GM12865 (cell line): ENCODE results near the gene EPHB1.

Experiments used
- DNase-seq: peaks from one replicate; pipeline ENCODE4 v3.0.0; 2010; ENCODE audit warnings: low read depth
- H3K4me3 ChIP-seq: 2 replicates; pipeline ENCODE4 v1.5.1; 2011; ENCODE audit warnings: mild to moderate bottlenecking, low read depth, low read length, control low read depth
- CTCF ChIP-seq: IDR thresholded peaks from 2 replicates; pipeline ENCODE4 v1.5.1; 2011; ENCODE audit warnings: low read length, control low read depth, low read depth, inconsistent platforms; ENCODE audit not compliant: insufficient read depth; ENCODE audit errors: missing control alignments

The EPHB1 gene

GRCh38 chr3:135135445-135135844 is 340.4 kb downstream of the EPHB1 start:
- no peak overlapping the region for H3K4me3 ChIP-seq
- no peak for TF ChIP-seq CTCF
- DNase-seq = peak; percentile 1

- no peak for TF ChIP-seq CTCF
- no peak overlapping the region for H3K4me3 ChIP-seq
- no peak for DNase-seq
Observed at GRCh38 chr3:135136361-135137100, 341.5 kb downstream of the EPHB1 start.

- DNase-seq = no peak
- H3K4me3 ChIP-seq = no peak overlapping the region
Observed at GRCh38 chr3:135137296-135137695, 342.2 kb downstream of the EPHB1 start.

GRCh38 chr3:135138776-135139175 is 343.7 kb downstream of the EPHB1 start:
- no peak for TF ChIP-seq CTCF
- DNase-seq = no peak
- H3K4me3 ChIP-seq = no peak overlapping the region

More at GRCh38 chr3:135137296-135137695, 342.2 kb downstream of the EPHB1 start:
- TF ChIP-seq CTCF = no peak

GRCh38 chr3:135140591-135140990 is 345.5 kb downstream of the EPHB1 start:
- DNase-seq = no peak
- TF ChIP-seq CTCF = no peak
- no peak overlapping the region for H3K4me3 ChIP-seq

GRCh38 chr3:135141160-135141559 is 346.1 kb downstream of the EPHB1 start:
- TF ChIP-seq CTCF = no peak
- DNase-seq = no peak
- H3K4me3 ChIP-seq = no peak overlapping the region

- DNase-seq = no peak
- no peak for TF ChIP-seq CTCF
- no peak overlapping the region for H3K4me3 ChIP-seq
Observed at GRCh38 chr3:135141672-135142071, 346.6 kb downstream of the EPHB1 start.
